Measurements from ENCODE around the gene TLR9. TPM values are rescaled to one million over a fixed set of nuclear protein-coding genes. Genes with fewer than 3 reads are reported as not detected.

The TLR9 gene
- total and polyA plus RNA-seq, 12 donors: 0.06 to 0.46 (median 0.28) TPM; not detected in 3

DNA sequence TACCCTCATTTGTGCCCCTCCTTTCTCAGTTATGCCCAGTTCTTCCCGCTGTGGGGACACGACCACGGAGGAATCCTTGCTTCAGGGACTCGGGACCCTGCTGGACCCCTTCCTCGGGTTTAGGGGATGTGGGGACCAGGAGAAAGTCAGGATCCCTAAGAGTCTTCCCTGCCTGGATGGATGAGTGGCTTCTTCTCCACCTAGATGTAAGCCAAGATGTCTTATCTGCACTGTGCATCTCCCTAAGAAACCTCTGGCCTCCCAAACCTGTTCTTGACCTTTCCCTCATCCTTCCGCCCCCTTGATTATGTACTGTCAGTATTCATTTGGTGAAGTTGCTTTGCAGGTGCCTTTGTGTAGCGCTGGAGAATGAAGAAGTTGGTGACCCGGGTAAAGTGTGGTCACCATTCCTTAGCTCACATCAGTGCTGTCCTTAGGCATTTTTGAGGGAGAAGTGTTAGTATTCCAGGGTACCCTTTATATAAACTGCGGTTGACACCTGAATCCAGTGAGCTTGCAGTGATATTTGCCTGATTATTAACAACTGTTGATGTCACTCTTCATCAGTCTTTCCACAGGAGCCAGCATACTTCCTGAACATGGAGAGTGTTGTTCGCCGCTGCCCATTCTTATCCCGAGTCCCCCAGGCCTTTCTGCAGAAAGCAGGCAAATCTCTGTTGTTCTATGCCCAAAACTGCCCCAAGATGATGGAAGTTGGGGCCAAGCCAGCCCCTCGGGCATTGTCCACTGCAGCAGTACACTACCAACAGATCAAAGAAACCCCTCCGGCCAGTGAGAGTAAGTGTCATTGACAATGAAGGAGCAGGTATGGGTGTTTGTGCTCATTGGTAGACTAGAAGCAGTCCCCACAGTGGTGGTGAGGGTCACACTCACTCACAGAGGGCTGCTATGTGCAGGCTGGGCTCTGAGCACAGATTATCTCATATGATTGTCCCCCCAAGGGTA is 26.5 kb downstream of the TLR9 start:
- intact Hi-C loops (cut with DNase I): loop anchor here in 4 of 10 donors (2.0 to 5.0 kb wide), 2 partner anchors 18 to 47 kb away; partner anchors contain the start of gene POC1A (in 4 of the 4)
- no peaks in the 10 kb centered on the region for H3K9me3 ChIP-seq
- H3K27ac ChIP-seq: peak overlapping the region; percentile 78 to 96 (median 92)
- WGBS, 2 donors: 38 to 40% methylated on average over 14 of the region's 14 CpGs
- peaks cover 17 to 88% (median 73%) of the 10 kb centered on the region in 9 donors for H3K4me1 ChIP-seq
- H3K36me3 ChIP-seq: peaks cover 0 to 49% (median 32%) of the 10 kb centered on the region in 9 donors
- TF ChIP-seq, protein P1, sequence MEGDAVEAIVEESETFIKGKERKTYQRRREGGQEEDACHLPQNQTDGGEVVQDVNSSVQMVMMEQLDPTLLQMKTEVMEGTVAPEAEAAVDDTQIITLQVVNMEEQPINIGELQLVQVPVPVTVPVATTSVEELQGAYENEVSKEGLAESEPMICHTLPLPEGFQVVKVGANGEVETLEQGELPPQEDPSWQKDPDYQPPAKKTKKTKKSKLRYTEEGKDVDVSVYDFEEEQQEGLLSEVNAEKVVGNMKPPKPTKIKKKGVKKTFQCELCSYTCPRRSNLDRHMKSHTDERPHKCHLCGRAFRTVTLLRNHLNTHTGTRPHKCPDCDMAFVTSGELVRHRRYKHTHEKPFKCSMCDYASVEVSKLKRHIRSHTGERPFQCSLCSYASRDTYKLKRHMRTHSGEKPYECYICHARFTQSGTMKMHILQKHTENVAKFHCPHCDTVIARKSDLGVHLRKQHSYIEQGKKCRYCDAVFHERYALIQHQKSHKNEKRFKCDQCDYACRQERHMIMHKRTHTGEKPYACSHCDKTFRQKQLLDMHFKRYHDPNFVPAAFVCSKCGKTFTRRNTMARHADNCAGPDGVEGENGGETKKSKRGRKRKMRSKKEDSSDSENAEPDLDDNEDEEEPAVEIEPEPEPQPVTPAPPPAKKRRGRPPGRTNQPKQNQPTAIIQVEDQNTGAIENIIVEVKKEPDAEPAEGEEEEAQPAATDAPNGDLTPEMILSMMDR (IDR thresholded peaks at IDR 0.05): no peak
- H3K4me3 ChIP-seq: peak overlapping the region; percentile 76 to 100 (median 90)
- no peak for ATAC-seq
- DNase-seq: no peak
- no peaks in the 10 kb centered on the region for H3K27me3 ChIP-seq

DNA sequence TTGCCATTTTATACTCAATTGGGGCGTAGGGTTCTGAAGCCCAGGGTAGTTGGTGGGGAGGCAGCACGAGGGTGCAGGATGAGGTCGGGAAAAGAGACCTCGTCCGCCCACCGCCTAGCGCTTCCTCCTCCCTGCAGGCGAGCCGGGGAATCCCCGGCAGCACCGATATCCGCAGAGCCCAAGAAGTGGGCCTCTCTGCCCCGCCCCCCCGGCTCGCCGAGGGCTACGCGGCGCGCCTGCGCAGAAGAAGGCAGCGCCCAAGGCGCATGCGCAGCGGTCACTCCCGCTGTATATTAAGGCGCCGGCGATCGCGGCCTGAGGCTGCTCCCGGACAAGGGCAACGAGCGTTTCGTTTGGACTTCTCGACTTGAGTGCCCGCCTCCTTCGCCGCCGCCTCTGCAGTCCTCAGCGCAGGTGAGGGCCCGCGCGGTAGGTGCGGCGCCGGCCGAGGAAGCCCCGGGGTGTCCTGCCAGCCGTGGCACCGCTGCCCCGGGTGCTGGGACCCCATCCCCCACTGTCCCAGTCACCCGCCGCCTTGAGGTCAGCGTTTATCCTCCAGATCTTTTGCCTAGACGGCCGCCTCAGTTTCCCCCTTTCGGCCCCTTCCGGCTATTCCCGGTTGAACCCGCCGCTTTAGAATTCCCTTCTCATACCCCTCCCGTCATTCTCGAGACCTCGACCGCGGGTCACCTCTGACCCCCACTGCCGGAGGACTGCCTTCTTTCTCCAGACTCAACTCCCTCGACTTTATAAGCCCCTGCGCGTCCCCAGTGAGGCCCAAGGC is 27.4 kb downstream of the TLR9 start, which contains the start of gene ALAS1:
TSS of gene ALAS1 (plus strand) at position 319 of the 784 bp plus-strand sequence. CDS start 1,082 bp downstream, outside the sequence.
- intact Hi-C loops (cut with DNase I): loop anchor here in 4 of 10 donors (2.0 to 5.0 kb wide), 2 partner anchors 19 to 46 kb away; partner anchors contain the start of gene POC1A (in 4 of the 4)
- 0 to 1% methylated on average over 69 to 71 of the region's 71 CpGs for WGBS, 2 donors
- H3K4me1 ChIP-seq: peaks cover 15 to 84% (median 72%) of the 10 kb centered on the region in 9 donors

DNA sequence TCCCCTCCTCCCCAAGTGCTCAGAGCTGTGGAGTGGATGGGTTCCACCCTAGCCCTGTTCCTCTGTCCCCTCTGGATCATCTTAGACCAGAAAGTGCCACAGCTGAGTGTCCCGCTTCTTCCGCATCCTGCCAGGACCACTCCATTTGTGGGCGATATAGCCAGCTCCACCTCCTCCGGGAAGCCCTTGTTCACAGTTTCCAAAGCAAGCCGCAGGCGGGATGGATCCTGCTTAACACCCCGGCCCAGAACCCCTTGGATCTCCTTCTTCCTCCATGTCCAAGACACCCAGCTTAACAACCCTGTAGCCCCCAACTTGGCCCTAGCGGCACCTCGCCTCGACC is 28.0 kb downstream of the TLR9 start:
- WGBS, 2 donors: 37 to 44% methylated on average over 10 of the region's 10 CpGs

More for the DNA sequence above, 27.4 kb downstream of the TLR9 start, which contains the start of gene ALAS1:
- peaks cover 0 to 40% (median 23%) of the 10 kb centered on the region in 9 donors for H3K36me3 ChIP-seq
- ATAC-seq (peak; percentile 84 to 94 (median 93)), DNase-seq (peak; percentile 92 to 95)
- no peaks in the 10 kb centered on the region for H3K27me3 ChIP-seq
- no peaks in the 10 kb centered on the region for H3K9me3 ChIP-seq
- TF ChIP-seq, protein P1 (IDR thresholded peaks at IDR 0.05): peak in 5 of 9 donors; percentile 8 to 34 (median 29)
- H3K27ac ChIP-seq: peak within 1 kb of the TSS; percentile 78 to 96 (median 92)
- peak within 1 kb of the TSS; percentile 76 to 100 (median 90) for H3K4me3 ChIP-seq

More for the DNA sequence above, 28.0 kb downstream of the TLR9 start:
- TF ChIP-seq, protein P1 (IDR thresholded peaks at IDR 0.05): no peak
- ATAC-seq: peak in 6 of 8 donors; percentile 1 to 14 (median 7)
- peak overlapping the region; percentile 78 to 96 (median 92) for H3K27ac ChIP-seq
- DNase-seq: no peak
- peaks cover 0 to 34% (median 19%) of the 10 kb centered on the region in 9 donors for H3K36me3 ChIP-seq
- intact Hi-C loops (cut with DNase I): loop anchor here in 4 of 10 donors (5.0 kb wide), 1 partner anchor 45 kb away; the partner anchor contains the start of gene POC1A (in 4 of the 4)
- H3K4me3 ChIP-seq: peak overlapping the region in 9 of 10 donors; percentile 76 to 100 (median 90)
- no peaks in the 10 kb centered on the region for H3K9me3 ChIP-seq
- H3K27me3 ChIP-seq: no peaks in the 10 kb centered on the region
- H3K4me1 ChIP-seq: peaks cover 14 to 80% (median 67%) of the 10 kb centered on the region in 9 donors
